CD4-positive, alpha-beta T cell treated with Interleukin-6 for 4 hours (primary cell): ENCODE measurements around the gene NOP14.
"Not testable (repeated sequence)": the region's sequence is repeated elsewhere in the genome, so short reads cannot be mapped to it uniquely, and the experiment has no call there.

Source experiments
- DNase-seq: peaks from one replicate; pipeline ENCODE4 v3.0.0-alpha.2; 2020; ENCODE audit warnings: mixed read lengths

Gene NOP14

DNA sequence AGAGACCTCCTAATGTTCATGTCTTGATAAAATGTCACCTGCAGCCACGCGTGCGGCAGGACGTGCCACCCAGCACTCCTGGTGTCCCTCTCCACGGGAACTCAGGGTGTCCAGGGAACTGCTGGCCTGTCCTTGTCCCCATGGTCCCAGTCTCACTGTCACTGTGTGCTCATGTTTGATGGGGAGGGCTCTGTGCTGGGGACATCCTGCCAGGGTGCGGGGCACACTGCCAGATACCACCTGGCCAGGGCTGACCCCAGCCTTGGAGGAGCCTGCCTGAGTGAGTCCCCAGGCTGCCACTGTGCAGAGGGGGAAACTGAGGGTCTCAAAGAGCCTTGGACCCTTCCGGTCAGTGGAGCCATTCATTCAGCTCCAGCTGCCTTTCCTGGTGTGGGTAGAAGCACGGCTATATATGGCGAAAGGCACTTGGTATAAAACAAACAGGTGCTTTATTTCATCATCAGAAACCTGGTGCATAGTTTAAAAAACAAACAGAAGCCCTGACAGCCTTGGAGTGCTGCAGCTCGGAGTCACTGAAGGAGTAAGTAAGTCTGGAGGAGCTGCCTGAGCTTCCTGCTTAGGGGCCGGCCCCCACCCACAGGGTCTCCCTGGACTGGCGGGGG is 33.0 kb downstream of the NOP14 start:
- no peak for DNase-seq

DNA sequence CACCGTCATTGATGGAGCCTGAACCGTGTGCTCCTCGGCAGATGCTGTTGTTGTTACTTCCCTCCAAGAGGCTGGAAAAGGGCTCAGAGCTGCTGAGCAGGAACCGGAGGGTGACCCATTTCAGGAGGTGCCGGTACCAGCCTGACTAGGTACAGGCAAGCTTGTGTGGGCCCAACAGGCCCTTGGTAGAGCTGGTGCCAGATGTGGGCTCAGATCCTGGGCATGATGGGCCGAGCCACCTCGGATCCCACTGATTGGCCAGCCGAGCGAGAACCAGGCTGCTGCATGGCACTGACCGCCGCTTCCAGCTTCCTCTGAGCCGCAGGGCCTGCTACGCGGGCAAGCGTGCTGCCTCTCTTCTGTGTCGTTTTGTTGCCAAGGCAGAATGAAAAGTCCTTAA is 33.7 kb downstream of the NOP14 start:
- no peak for DNase-seq

DNA sequence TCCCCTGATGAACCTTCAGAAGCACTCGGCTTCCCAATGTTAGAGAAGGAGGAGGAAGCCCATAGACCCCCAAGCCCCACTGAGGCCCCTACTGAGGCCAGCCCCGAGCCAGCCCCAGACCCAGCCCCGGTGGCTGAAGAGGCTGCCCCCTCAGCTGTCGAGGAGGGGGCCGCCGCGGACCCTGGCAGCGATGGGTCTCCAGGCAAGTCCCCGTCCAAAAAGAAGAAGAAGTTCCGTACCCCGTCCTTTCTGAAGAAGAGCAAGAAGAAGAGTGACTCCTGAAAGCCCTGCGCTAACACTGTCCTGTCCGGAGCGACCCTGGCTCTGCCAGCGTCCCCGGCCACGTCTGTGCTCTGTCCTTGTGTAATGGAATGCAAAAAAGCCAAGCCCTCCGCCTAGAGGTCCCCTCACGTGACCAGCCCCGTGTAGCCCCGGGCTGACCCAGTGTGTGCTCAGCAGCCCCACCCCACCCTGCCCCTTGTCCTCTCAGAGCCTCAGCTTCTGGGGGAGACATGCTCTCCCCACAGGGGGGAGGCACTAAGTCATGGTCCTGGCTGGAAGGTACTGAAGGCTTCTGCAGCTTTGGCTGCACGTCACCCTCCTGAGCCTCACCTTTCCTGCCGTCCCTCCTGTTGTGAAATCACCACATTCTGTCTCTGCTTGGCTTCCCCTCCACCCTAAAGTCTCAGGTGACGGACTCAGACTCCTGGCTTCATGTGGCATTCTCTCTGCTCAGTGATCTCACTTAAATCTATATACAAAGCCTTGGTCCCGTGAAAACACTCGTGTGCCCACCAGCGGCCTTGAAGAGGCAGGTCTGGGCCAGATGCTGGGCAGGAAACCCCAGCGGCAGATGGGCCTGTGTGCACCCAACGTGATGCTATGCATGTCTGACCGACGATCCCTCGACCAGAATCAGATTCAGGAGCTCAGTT is 34.7 kb downstream of the NOP14 start:
- DNase-seq, result no peak

DNA sequence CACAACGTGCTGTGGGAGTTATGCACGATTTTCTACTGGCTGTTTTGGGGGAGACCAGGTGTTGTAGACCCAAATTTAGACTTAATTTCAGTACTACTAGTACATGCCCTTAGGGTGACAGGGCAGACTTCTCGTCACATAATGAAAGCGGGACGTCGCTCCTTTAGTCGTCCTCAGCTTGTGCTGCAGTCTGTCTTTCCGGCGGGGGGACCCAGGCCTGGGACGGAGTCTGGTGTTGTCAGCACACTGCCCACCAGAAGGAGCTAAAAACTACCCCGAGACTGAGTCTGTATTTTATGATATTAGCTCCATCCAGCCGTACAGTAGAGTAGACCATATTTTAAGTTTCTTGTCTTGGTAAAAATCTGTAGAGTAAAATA is 35.5 kb downstream of the NOP14 start:
- DNase-seq, result no peak

DNA sequence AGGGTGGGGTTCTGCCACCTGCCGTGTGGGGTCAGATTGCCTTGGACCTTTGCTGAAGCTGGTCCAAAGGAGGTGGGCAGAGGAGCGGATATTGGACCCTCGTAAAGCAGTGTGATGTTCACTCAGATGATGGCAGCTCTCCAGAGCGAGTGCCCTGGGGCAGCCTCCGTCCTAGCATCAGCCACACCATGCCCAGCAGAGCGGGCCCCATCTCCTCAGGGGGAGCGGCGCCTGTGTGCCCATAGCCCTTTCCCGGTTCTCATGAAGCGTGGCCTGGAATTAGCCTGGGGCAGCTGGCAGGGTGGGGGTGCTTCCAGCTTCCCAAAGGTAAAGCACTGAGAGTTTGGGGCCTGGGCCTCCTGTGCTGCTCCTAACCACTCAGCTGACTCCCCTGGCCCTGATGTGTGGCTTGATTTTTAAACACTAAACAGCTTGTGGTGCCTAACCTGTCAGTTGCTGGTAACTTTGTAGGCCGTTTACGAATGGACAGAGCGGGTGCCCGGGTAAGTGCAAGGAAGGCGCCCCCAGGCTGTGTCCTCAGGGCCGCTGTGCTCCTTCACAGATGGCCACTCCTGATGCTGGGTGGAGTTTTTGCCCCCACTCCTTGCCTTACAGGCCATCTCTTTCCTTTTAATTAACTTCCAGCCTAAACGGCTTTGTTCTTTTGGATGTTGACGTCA is 36.0 kb downstream of the NOP14 start:
- no peak for DNase-seq

DNA sequence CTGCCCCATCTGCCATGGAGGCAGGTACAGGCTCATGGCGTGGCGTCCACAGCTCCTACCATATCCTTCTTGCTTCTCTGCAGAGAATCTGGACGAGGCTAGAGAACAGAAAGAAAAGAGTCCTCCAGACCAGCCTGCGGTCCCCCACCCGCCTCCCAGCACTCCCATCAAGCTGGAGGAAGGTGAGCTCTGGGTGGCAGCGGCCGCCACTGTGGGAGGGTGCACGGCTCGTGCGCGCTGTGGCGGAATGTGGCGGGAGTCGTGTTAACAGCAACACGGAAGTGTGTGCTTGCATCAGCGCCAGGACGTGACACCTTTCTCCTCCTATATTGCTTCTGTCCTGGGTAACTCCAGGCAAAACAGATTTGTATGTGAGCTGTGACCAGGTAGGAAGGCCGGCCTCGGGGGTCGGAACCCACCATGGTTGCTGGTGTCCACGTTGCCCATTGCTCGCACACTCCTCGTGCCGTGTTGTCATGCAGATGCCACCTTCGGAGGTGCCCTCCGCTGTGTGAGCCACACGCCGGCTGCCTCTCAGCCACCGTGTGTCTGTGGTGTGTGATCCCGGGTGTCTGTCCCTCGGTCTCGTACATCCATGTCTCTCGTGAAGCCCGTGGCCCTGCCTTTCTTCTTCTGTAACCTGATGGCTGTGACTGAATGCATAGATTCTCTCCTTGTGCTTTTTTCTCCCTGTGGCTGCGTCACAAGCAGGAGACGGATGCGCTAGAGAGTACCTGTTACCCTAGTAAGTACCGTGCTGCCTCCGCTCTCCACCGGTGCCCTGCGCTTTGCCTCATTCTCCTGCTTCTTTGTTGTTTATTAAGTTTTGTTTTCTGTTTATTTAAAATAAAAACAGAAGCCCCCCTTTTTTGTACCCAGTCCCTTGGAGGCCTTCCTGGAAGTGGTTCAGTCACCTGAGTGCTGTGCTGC is 37.0 kb downstream of the NOP14 start:
- no peak for DNase-seq

DNA sequence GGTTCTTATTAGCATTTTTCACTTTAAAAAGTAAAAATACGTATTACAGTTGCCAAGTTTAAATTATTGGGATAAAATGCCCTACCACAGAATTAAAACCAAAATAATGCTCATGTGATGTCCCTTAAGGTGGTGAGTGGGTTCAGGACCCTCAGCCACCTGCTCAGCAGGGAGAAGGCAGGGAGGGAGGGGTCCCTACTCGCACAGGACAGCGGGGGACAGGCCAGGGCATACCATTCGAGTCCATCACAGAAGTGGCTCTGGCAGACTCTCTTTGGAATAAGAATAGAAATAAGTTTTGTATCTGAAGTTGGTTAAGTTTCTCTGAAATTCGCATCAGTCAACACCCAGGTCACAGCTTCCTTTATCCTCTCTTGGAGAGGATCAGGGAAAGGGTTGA is 37.7 kb downstream of the NOP14 start:
- no peak for DNase-seq

DNA sequence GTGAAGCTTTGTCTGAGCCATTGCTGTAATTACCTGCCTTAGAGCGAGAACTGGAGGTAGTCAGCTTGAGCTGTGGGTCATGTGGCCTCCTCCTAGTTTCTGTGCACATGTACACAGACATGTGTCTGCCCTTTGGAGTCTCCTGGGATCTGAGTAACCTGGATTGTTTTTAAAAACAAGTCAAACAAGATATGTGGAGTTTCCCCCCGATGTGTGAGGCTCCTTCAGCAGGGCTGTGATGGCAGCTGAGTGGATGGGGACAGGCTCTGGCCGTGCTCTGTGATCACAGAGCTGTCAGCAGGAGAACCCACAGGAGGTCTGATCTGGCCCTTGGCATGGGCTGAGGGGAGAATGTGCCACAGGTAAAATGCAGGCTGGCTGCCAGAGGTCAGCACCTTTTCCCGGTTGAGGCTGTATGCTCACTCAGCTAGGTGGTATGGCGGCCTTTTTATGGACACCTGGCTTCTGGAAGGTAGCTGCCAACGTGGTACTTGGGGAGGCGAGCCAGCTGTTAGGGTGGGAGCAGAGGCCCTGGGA is 38.4 kb downstream of the NOP14 start:
- DNase-seq, result no peak

DNA sequence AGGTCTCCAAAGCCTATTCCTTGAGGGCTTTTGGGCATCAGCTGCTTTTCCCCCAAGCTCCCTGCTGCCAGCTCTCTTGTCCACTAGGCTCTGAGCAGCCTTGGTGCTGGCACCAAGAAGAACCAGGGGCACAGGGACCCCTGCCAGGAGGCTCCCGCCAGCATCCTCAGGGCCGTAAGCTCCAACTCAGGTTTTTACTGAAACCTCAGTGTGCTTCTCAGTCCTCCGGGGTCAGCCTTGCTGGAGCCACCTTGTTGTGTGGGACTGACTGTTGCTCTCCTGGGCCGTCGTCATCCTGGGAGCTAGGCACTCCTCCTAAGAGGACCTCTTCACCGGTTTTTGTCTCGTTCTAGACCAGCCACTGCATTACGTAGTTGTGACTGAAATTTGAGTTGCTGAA is 38.9 kb downstream of the NOP14 start:
- no peak for DNase-seq

DNA sequence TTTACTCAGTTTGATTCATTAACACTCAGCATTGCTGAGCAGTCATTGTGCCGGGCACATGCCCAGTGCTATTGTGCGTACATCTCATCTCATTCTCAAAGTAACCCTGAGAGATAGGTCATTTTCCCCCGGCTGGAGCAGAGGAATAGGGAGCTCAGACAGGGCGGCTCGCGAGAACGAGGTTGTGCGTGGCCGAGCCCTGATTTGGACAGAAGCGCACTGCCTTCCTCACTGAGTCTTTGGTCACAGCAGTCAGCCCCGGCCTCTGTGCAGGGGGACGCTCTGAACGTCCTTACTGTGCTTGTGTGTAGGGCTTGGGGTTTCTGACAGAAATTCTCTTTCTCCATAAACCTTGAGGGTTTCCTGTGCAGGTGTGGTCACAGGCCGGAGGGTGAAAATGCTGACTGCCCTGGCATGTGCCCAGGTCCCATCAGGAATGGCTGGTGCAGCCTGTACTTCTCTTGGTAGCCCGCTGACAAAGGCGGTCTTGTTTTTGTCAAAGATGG is 39.5 kb downstream of the NOP14 start:
- DNase-seq, result no peak

DNA sequence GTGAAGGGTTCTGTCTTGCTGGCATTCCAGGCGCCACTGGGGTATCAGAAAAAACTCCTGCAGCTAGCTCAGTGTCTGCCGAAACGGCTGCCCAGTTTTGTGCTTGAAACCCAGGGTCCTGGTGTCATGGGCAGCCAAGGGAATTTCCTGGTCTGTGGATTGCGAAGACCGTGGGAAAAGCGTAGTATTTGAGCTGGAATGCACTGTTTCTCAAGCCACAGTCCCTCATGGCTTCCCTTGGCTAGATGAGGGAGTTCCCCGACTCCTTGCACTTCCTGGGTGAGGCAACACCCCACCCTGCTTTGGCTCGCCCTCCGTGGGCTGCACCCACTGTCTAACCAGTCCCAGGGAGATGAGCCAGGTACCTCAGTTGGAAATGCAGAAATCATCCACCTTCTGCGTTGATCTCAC is 40.1 kb downstream of the NOP14 start:
- no peak for DNase-seq

DNA sequence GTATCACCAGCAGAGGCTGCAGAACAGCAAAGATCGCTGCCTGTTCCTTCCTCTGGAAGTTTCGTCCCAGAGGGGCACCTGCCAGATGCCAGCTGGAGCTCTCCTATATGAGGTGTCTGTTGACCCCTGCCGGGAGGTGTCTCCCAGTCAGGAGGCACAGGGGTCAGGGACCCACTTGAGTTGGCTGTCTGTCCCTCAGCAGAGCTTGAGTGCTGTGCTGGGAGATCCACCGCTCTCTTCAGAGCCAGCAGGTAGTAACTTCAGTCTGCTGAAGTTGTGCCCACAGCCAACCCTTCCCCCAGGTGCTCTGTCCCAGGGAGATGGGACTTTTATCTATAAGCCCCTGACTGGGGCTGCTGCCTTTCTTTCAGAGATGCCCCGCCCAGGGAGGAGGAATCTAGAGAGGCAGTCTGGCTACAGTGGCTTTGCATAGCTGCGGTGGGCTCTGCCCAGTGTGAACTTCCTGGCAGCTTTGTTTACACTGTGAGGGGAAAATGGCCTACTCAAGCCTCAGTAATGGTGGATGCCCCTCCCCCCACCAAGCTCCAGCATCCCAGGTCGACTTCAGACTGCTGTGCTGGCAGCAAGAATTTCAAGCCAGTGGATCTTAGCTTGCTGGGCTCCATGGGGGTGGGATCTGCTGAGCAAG is 40.6 kb downstream of the NOP14 start:
- peak; percentile 35 for DNase-seq

DNA sequence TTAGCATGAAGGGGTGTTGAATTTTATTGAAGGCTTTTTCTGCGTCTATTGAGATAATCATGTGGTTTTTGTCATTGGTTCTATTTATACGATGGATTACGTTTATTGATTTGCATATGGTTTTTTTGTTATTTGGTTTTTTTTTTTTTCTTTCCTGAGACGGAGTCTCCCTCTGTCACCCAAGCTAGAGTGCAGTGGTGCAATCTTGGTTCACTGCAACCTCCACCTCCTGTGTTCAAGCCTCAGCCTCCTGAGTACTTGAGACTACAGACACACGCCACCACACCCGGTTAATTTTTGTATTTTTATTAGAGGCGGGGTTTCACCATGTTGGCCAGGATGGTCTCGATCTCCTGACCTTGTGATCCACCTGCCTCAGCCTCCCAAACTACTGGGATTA is 44.5 kb downstream of the NOP14 start:
- not testable (repeated sequence) for DNase-seq

DNA sequence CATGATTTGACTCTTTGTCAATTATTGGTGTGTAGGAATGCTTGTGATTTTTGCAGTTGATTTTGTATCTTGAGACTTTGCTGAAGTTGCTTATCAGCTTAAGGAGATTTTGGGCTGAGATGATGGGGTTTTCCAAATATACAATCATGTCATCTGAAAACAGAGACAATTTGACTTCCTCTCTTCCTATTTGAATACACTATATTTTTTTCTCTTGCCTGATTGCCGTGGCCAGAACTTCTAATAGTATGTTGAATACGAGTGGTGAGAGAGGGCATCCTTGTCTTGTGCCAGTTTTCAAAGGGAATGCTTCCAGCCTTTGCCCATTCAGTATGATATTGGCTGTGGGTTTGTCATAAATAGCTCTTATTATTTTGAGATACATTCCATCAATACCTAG is 44.9 kb downstream of the NOP14 start:
- DNase-seq, result not testable (repeated sequence)

DNA sequence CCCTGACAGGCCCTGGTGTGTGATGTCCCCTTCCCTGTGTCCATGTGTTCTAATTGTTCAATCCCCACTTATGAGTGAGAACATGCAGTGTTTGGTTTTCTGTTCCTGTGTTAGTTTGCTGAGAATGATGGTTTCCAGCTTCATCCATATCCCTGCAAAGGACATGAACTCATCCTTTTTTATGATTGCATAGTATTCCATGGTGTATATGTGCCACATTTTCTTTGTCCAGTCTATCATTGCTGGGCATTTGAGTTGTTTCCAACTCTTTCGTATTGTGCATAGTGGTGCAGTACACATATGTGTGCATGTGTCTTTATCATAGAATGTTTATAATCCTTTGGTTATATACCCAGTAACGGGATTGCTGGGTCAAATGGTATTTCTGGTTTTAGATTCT is 46.5 kb downstream of the NOP14 start:
- not testable (repeated sequence) for DNase-seq

DNA sequence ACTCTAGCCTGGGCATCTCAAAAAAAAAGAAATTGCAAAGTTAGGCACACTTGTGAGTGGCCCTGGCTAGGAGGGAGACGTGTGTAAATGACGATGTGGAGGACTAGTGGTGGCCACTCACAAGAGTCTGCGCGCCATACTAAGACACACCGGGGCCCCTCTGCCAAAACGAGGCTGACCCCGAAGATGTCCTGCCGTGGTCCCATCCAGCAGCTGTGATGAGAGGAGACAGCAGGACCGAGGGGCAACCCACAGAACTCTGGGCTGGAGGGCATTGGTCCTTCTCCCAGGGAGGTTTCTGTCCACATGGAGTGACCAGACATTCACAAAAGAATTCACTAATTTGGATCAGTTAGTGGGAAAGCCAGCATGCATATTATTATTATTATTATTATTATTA is 47.4 kb downstream of the NOP14 start:
- no peak for DNase-seq

DNA sequence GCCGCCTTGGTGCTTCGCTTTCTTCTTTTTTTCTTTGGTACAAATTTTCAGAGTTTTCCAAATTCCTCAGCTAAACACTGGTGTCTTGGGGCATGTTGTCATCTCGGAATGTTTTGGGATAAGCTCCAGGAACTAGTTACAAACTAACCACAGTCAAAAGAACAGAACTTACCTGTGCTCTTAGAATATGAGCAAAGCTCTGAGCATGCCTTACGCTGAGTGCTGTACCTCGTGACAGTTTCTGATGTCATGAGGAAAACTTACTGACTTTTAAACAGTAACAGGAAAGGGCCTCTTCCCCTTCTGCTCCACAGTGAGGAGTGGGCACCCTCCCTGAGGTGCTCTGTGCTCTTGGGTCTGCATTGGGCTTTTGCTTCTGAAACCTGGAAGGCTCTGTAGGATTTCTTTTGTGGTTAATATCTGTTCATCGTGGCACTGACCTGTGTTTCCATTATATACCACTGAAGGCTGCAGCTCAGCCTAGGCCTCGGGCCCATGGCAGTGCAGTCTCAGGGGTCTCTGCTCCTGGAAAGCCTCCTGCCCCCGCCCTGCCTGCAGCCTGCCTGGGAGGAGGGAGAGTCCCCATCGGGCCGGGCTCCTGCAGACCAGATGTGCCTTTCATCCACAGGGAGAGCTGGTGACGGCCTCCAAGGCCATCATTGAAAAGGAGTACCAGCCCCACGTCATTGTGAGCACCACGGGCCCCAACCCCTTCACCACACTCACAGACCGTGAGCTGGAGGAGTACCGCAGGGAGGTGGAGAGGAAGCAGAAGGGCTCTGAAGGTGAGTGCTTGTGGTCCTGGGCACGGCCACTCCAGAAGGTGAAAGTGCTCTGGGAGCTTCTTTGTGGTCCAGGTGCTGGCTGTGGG is 48.7 kb downstream of the NOP14 start:
- DNase-seq, result no peak

DNA sequence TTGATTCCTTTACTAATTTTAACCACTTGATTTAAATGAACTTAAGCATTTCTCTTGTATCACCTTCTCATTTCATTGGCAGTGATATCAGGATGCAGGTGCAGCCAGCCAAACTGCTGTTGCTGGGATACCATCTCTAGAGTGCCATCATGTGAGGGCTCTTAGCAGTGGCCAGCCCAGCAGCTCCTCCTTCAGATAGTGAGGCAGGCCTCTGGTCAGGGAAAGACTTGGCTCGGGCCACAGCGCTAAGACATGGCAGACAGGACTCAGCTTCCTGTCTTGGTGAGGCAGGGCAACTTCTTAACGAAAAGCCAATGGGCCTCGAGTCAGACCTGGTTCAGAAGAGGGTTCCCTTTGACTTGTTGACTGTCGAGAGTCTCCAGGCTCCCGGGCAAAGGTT is 50.0 kb downstream of the NOP14 start:
- no peak for DNase-seq

DNA sequence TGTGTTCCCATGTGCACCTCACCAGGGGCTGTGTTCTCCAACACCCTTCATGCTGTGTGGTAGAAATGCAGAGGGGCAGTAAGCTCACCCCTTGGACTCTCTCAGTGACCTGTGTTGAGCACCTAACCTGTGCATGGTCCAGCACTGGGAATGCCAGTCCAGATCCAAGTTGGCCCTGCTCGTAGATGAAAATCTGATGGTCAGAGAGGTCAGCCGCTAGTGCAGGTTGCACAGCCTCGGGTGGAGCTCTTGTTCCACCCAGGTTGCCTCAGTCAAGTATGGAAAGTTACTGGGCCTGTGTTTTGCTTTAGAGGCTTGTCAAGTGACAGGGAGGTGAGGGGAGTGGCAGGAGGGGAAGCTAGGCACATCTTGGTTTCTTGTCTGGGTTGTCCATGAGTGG is 51.3 kb downstream of the NOP14 start:
- DNase-seq, result no peak

DNA sequence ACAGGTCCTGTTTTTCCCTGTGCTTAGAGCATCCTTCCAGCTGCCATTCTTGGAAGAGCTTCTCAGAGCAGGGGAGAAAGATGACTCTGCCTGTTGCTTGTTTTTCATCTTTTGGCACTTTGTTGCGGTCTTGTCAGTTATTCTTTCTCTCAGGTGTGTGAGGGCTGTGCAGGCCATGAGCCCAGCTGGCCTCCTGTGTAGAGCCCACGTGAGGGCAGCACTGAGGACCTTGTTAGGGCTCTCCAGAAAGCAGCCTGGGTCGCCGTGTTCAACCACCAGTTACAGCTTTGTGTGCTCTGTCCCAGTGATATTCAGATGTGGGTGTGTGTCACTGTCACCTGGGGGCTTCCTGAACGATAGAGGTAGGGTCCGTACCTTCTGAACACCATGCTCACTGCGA is 52.8 kb downstream of the NOP14 start:
- no peak for DNase-seq

DNA sequence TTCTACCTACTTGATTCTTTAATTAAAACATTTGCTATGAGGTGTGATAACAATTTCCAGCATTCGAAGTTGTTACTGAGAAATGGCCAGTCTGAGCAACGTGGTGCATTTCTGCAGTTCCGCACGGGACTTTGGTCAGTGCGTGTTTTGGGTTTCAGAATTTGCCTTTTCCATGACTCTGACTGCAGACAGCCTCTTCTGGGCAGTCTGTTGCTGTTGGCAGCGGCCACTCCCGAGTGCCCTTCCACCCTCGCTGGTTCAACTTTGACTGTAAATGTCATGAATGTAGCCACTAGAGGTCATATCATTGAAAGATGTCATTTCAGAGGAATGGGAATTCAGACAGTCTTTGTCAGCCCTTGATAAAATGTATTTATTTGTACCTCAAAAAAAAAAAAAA is 53.6 kb downstream of the NOP14 start:
- DNase-seq, result no peak
